HG03378 (cell line): ENCODE measurements around the gene CYP27B1.

Source experiments
- ATAC-seq: cut with Tn5 transposase; IDR thresholded peaks from one replicate; pipeline ENCODE4 v1.9.1; 2021; ENCODE audit warnings: mild to moderate bottlenecking, moderate library complexity; ENCODE audit not compliant: unreplicated experiment

The CYP27B1 gene

GRCh38 chr12:57751788-57752667 is 14.8 kb downstream of the CYP27B1 start, which contains the start of gene CDK4:
Gene CDK4, minus strand, starts transcription at chr12:57752310. Its CDS starts 593 bp downstream, at chr12:57751717.
- ATAC-seq = peak; percentile 70

- ATAC-seq = no peak
Measured at GRCh38 chr12:57751432-57751787, 15.5 kb downstream of the CYP27B1 start.

- ATAC-seq = no peak
Measured at GRCh38 chr12:57750561-57751431, 16.1 kb downstream of the CYP27B1 start.

- no peak for ATAC-seq
Measured at GRCh38 chr12:57749061-57749460, 17.8 kb downstream of the CYP27B1 start.

DNA sequence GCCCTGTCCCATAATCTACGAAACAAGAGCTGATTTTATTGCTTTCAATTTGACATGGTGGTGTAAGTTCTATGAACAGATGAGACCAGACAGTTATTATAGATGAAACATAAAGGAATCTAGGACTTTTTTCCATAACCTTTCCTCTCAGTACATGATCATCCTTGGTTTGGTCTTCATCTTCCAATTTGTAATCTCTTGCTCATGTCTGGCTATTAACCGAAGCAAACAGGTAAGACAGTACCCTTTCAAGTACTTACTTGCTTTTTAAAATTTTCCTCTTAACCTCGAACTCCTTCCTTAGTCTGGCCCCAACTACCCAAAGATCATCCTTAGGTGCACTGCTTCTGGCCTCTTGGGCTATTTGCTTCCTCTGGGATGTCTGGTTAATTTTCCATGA is 20.9 kb downstream of the CYP27B1 start:
- ATAC-seq = no peak

DNA sequence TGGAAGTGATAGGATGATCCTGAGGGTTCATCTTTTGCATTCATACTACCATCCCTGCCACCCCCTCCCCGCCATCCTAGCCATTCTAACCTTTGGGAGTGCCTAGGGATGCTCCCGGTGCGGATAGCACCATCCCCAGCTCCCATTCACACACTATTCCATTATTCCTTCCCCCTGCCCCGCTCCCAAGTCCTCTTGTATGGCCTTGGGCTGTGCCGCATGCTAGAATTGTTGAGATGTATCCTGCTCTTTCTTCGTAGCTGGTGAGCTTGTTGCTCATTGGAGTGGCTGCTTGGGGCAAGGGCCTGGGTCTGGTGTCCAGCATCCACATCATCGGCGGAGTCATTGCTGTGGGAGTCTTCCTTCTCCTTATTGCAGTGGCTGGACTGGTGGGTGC is 21.4 kb downstream of the CYP27B1 start:
- ATAC-seq = no peak

DNA sequence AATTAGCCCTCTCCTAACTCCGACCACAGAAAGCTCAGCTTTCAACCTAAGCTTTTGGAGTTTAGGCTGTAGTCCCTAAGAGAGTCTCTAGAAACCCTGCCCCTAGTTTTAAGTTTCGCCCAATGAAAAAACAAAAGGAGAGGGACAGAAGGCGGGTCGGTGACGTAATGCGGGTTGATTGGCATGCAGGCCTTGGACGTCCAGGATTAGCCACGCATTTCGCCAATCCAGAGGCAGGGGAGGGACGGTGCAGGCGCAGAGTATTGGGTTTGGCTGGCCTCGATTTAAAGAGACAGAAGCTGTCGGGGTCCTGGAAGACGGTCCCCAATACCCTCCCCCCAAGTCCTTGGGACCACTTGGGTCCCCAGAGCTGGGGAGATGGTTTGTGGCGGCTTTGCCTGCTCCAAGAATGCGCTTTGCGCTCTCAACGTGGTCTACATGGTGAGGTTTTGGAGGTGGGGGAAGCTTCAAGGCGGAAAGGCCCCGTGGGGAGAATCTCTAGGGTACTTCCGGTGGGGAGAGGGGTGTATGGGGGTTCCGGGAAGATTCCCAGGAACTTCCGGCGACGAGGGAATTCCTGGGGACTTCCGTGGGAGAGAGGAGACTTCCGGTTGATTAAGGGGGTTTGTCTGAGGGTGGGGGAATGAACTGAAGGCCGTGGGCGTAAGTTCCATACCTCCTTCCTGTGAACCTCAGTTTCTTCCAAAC is 21.9 kb downstream of the CYP27B1 start, which contains the start of gene TSPAN31:
Gene TSPAN31, plus strand, starts transcription at position 263 of the 708 bp plus-strand sequence. Its CDS starts 116 bp downstream, at position 379.
- ATAC-seq = peak; percentile 77

DNA sequence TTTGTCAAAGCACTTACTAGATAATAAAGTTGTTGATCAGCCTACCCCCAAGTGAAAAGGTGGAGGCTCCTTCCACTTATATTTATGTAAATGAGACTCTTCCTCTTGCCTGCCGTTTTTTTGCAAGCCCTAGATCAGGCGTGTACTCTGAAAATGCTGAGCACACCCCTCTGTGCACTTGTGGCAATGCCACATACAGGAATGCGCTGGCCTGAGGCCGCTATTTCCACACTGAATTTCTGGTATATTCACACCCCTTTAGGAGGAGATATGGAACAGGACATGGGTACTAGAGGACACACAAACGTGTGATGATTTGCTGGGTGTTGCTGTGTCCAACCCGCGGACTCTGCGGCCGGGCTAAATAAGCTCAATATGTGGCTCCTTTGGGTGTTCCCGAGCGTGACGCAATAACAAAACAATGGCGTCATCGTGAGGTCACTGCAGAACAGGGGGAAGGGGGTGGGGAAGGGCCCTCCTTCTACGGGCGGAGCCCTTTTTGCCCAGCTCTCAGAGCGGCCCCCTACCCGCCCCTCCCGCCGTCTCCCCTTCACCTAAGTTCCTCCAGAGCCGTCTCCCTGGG is 22.6 kb downstream of the CYP27B1 start:
- peak; percentile 20 for ATAC-seq

GRCh38 chr12:57743769-57744168 is 23.1 kb downstream of the CYP27B1 start:
- no peak for ATAC-seq

GRCh38 chr12:57741844-57742738 is 24.8 kb downstream of the CYP27B1 start:
- ATAC-seq = peak; percentile 56

DNA sequence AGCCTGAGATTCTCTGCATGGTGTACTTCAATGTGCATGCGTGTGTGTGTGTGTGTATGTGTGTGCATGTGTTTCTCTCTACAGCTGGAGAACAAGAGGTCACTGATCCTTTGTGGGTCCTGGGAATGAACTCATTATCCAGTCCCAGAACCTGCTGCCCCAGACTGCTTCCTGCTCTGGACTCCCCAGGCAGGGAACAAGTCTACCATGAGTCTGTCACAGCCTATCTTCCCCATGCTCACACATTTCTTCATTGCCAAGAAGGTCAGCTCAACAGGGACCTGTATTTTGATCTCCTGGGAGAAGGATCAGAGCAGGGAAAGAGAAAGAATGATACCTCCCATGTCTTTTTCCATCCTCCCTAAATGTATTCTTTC is 25.5 kb downstream of the CYP27B1 start:
- ATAC-seq = no peak

GRCh38 chr12:57740656-57741412 is 26.0 kb downstream of the CYP27B1 start:
- ATAC-seq = peak; percentile 60

- no peak for ATAC-seq
Measured at GRCh38 chr12:57739914-57740538, 26.9 kb downstream of the CYP27B1 start.

- no peak for ATAC-seq
Measured at GRCh38 chr12:57739387-57739786, 27.5 kb downstream of the CYP27B1 start.

DNA sequence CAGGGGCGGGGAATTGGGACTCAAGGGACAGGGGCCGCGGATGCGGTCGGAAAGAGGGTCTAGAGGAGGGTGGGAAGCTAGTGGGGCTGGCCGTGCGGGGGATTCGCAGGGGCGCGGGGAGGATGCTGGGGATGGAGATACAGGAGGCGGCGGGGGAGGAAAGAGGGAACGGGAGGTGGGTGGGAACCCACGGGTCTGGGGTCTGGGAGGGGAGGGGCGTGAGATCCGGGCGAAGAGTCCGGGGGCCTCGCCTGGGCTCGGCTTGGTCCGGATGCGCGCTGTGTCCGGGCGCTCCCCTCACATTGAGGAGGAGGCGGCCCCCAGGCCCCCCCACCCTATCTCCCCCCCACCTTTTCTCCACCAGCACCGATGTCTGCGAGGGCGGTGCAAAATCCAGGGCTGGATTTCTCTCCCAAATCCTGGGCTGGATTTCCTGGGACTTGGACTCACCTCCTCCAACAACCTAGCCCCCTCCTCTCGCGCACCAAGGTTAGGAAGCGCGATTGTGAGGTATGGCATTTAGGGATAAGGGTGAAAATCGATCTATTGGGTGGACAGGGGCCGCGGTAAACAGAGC is 28.1 kb downstream of the CYP27B1 start, which contains the start of gene AGAP2:
Gene AGAP2, minus strand, starts transcription at position 82 of the 577 bp plus-strand sequence. CDS start 496 bp downstream, outside the sequence.
- ATAC-seq = no peak

DNA sequence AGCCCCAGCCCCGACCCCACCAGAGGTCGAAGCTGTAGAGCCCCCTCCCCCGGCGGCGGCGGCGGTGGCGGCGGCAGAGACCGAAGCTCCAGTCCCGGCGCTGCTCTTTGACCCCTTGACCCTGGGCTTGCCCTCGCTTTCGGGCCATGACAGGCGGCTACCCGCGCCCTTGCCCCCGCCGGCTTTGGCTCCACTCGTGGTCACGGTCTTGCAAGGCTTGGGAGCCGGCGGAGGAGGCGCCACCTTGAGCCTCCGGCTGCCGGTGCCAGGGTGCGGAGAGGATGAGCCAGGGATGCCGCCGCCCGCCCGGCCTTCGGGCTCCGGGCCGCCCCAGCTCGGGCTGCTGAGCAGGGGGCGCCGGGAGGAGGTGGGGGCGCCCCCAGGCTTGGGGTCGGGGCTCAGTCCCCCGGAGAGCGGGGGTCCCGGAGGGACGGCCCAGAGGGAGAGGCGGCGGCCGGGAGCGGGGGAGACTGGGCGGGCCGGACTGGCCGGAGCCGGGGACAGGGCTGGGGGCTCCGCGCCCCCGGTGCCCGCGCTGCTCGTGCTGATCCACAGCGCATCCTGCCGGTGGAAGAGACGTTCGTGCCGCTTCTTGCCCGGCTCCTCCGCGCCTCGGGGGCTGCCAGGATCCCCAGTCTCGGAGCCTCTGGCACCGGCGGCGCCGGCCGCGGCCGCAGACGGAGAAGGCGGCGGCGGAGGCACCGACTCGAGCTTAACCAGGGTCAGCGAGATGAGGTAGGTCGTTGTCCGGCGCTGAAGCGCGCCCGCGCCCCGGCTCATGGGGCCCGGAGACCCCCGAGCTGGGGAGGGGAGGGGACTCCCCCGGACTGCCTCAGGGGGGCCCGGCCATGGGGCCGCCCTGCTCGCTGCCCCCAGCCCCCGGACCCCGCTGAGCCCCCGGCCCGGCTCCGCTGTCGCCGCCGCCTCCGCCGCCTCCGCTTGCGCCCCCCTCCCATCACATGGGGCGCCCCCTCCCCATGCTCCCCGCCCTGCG is 29.1 kb downstream of the CYP27B1 start:
- no peak for ATAC-seq
